Ishikawa (cell line): Measurements from ENCODE around the gene DCN.

ENCODE experiments used
- CEBPB ChIP-seq: IDR thresholded peaks from 2 replicates; pipeline ENCODE4 v1.6.1; 2012
- CREB1 ChIP-seq: IDR thresholded peaks from 2 replicates; pipeline ENCODE4 v1.6.1; 2012; ENCODE audit warnings: low read depth
- EGR1 ChIP-seq: IDR thresholded peaks from 2 replicates; pipeline ENCODE4 v1.6.1; 2012
- EP300 ChIP-seq: IDR thresholded peaks from 2 replicates; pipeline ENCODE4 v1.6.1; 2012; ENCODE audit warnings: borderline replicate concordance
- FOXM1 ChIP-seq: IDR thresholded peaks from 2 replicates; pipeline ENCODE4 v1.6.1; 2012; ENCODE audit warnings: low read depth, borderline replicate concordance
- NFIC ChIP-seq: IDR thresholded peaks from 2 replicates; pipeline ENCODE4 v1.6.1; 2012
- RAD21 ChIP-seq: IDR thresholded peaks from 2 replicates; pipeline ENCODE4 v1.6.1; 2012; ENCODE audit warnings: low read depth
- TAF1 ChIP-seq: IDR thresholded peaks from 2 replicates; pipeline ENCODE4 v1.6.1; 2012; ENCODE audit warnings: low read depth, mild to moderate bottlenecking
- TCF12 ChIP-seq: IDR thresholded peaks from 2 replicates; pipeline ENCODE4 v1.6.1; 2012; ENCODE audit warnings: low read depth
- TEAD4 ChIP-seq: IDR thresholded peaks from 2 replicates; pipeline ENCODE4 v1.6.1; 2012
- YY1 ChIP-seq: IDR thresholded peaks from 2 replicates; pipeline ENCODE4 v1.6.1; 2012; ENCODE audit warnings: low read depth
- ZBTB7A ChIP-seq: IDR thresholded peaks from 2 replicates; pipeline ENCODE4 v1.6.1; 2012; ENCODE audit warnings: low read depth
- TF ChIP-seq, protein P1 (sequence below): IDR thresholded peaks from 2 replicates; pipeline ENCODE4 v1.6.1; 2012; ENCODE audit warnings: low read depth, mild to moderate bottlenecking
- TF ChIP-seq, protein P2 (sequence below): IDR thresholded peaks from 2 replicates; pipeline ENCODE4 v1.6.1; 2012
- TF ChIP-seq, protein P3 (sequence below): IDR thresholded peaks from 2 replicates; pipeline ENCODE4 v1.6.1; 2012

DCN gene

DNA sequence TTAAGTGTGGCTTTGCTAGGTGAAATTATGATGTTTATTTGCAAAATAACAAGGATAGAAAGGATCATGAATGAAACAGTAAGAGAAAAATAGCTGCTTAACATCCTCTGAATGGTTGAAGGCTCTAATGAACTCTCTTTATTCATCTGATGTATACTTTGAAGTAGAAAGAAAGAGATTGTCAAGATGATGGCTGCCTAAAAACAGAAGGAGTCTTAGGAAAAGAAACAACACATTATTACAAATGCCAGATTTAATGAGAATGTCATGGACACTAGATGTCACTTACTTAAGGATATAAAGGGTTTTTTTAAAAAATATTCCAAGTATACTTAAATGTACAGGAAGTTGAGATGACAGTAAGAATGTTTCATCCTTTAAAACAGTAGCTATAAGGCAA, 21.6 kb downstream of the DCN start:
- TF ChIP-seq EGR1 (no peak), TEAD4 (no peak), CREB1 (no peak), NFIC (no peak), CEBPB (no peak), EP300 (no peak), TAF1 (no peak), ZBTB7A (no peak), RAD21 (no peak), TCF12 (no peak), FOXM1 (no peak), YY1 (no peak)
- TF ChIP-seq, protein P1, sequence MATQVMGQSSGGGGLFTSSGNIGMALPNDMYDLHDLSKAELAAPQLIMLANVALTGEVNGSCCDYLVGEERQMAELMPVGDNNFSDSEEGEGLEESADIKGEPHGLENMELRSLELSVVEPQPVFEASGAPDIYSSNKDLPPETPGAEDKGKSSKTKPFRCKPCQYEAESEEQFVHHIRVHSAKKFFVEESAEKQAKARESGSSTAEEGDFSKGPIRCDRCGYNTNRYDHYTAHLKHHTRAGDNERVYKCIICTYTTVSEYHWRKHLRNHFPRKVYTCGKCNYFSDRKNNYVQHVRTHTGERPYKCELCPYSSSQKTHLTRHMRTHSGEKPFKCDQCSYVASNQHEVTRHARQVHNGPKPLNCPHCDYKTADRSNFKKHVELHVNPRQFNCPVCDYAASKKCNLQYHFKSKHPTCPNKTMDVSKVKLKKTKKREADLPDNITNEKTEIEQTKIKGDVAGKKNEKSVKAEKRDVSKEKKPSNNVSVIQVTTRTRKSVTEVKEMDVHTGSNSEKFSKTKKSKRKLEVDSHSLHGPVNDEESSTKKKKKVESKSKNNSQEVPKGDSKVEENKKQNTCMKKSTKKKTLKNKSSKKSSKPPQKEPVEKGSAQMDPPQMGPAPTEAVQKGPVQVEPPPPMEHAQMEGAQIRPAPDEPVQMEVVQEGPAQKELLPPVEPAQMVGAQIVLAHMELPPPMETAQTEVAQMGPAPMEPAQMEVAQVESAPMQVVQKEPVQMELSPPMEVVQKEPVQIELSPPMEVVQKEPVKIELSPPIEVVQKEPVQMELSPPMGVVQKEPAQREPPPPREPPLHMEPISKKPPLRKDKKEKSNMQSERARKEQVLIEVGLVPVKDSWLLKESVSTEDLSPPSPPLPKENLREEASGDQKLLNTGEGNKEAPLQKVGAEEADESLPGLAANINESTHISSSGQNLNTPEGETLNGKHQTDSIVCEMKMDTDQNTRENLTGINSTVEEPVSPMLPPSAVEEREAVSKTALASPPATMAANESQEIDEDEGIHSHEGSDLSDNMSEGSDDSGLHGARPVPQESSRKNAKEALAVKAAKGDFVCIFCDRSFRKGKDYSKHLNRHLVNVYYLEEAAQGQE: no peak
- TF ChIP-seq, protein P2, sequence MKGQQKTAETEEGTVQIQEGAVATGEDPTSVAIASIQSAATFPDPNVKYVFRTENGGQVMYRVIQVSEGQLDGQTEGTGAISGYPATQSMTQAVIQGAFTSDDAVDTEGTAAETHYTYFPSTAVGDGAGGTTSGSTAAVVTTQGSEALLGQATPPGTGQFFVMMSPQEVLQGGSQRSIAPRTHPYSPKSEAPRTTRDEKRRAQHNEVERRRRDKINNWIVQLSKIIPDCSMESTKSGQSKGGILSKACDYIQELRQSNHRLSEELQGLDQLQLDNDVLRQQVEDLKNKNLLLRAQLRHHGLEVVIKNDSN: no peak
- TF ChIP-seq, protein P3, sequence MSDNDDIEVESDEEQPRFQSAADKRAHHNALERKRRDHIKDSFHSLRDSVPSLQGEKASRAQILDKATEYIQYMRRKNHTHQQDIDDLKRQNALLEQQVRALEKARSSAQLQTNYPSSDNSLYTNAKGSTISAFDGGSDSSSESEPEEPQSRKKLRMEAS: no peak

DNA sequence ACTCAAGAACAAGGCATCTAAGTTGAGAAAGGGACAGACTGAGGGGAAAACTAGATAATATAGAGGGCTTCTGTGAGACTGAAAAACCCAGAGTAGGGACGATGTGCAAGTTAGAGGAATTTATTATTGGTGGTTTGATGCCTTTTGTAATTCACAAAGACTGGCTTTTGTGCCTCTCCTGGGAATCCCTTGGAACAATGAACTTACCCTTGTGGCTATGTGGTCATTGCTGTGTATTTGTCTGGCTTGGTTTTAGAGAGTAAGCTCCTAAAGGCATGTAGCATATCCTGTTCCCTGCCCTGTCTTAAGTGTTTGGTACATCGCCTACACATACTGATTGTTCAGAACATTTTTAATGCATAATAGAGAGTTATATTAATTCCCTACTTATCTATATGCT, 26.6 kb downstream of the DCN start:
- no peak for TF ChIP-seq EP300
- TF ChIP-seq RAD21: no peak
- no peak for TF ChIP-seq CREB1
- no peak for TF ChIP-seq TEAD4
- no peak for TF ChIP-seq ZBTB7A

DNA sequence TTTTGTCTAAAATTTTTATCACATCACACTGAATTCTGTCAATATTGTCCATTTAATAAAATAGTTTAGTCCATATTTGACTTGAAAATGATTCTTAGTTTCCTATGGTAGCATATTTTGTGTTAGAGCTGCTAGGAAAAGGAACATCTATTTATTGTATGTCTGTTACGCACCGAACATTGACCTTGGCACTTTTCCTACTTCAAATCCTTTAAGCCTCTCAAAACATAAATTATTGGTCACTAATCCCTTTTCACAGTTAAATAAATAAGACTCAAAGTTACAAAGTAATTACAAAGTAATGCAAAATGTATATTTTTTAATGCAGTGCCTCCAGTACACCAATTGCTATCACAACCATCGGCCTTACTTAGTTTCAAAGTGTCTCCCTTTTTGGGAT, 28.5 kb downstream of the DCN start:
- TF ChIP-seq TAF1 (no peak), RAD21 (no peak), YY1 (no peak), TEAD4 (no peak), EP300 (no peak), TCF12 (no peak), CREB1 (no peak), CEBPB (no peak), EGR1 (no peak), ZBTB7A (no peak), FOXM1 (no peak), NFIC (no peak)
- TF ChIP-seq, protein P3: no peak
- TF ChIP-seq, protein P2: no peak
- TF ChIP-seq, protein P1: no peak

DNA sequence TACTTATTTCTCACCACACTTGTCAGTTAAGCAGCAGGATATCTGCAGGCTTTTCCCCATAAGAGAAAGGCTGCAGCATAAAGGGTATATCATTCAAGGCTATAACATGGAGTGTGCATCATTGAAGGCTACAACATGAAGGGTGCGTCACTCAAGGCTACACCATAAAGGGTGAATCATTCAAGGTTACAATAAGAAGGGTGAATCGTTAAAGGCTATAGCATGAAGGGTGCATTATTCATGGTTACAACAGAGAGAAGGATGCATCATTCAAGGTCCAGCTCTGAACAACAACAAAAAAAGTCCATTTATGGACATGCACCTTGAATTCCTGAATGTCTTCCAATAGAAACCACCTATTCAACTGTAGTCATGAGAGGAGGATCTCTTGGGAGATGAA, 38.6 kb downstream of the DCN start:
- no peak for TF ChIP-seq ZBTB7A
- no peak for TF ChIP-seq YY1
- TF ChIP-seq, protein P3: no peak
- TF ChIP-seq TAF1: no peak
- no peak for TF ChIP-seq EGR1
- TF ChIP-seq, protein P1: no peak
- TF ChIP-seq EP300: no peak
- TF ChIP-seq RAD21: no peak
- no peak for TF ChIP-seq FOXM1
- TF ChIP-seq CEBPB: no peak
- no peak for TF ChIP-seq TCF12
- no peak for TF ChIP-seq NFIC
- no peak for TF ChIP-seq TEAD4
- no peak for TF ChIP-seq CREB1
- TF ChIP-seq, protein P2: no peak
